Measurements from ENCODE around the gene NAP1L5. TPM values are rescaled to one million over a fixed set of nuclear protein-coding genes. Genes with fewer than 3 reads are reported as not detected.
A peak's percentile ranks its signal among the peaks of the same experiment; 100 is the strongest.

The NAP1L5 gene
- total RNA-seq, 4 donors from 2014 or later: 0.20 to 2.9 (median 1.9) TPM

- TF ChIP-seq POLR2A (IDR thresholded peaks at IDR 0.05) (no peak), CTCF (IDR thresholded peaks at IDR 0.05 in 4 of 5, conservative IDR thresholded peaks at IDR 0.05 in 1 of 5) (no peak)
- no peak overlapping the region for H3K4me3 ChIP-seq
- no peaks in the 10 kb centered on the region for H3K27me3 ChIP-seq
- ATAC-seq (peak in 1 of 2 donors; percentile 51), DNase-seq (no peak)
- in situ Hi-C loops (cut with MboI; ENCODE audit: low sequenced_read_pairs in 4 of 4) (no loop called here), intact Hi-C loops (cut with DNase I; ENCODE audit: low total_unique reads) (no loop called here)
- H3K4me1 ChIP-seq: no peaks in the 10 kb centered on the region
- H3K36me3 ChIP-seq: peaks cover 7 to 32% of the 10 kb centered on the region in 2 donors
- H3K27ac ChIP-seq: no peak overlapping the region
- H3K9me3 ChIP-seq: no peaks in the 10 kb centered on the region
These were observed 7.3 kb downstream of the NAP1L5 start for GRCh38 chr4:88690355-88690754.

GRCh38 chr4:88681209-88681608 lies 16.4 kb downstream of the NAP1L5 start:
- H3K27ac ChIP-seq: no peak overlapping the region
- intact Hi-C loops (cut with DNase I; ENCODE audit: low total_unique reads) (no loop called here), in situ Hi-C loops (cut with MboI; ENCODE audit: low sequenced_read_pairs in 4 of 4) (no loop called here)
- no peaks in the 10 kb centered on the region for H3K9me3 ChIP-seq
- DNase-seq (no peak), ATAC-seq (no peak)
- peaks cover 4 to 55% of the 10 kb centered on the region in 2 donors for H3K36me3 ChIP-seq
- no peak for TF ChIP-seq POLR2A (IDR thresholded peaks at IDR 0.05)
- TF ChIP-seq CTCF (IDR thresholded peaks at IDR 0.05 in 4 of 5, conservative IDR thresholded peaks at IDR 0.05 in 1 of 5): no peak
- no peak overlapping the region for H3K4me3 ChIP-seq
- H3K4me1 ChIP-seq: no peaks in the 10 kb centered on the region
- H3K27me3 ChIP-seq: no peaks in the 10 kb centered on the region

GRCh38 chr4:88675543-88675942 lies 22.1 kb downstream of the NAP1L5 start:
- Histone ChIP-seq H3K4me1 (no peaks in the 10 kb centered on the region), H3K27me3 (no peaks in the 10 kb centered on the region), H3K9me3 (no peaks in the 10 kb centered on the region), H3K4me3 (no peak overlapping the region), H3K36me3 (peaks cover 4 to 50% of the 10 kb centered on the region in 2 donors), H3K27ac (no peak overlapping the region)
- intact Hi-C loops (cut with DNase I; ENCODE audit: low total_unique reads): no loop called here
- in situ Hi-C loops (cut with MboI; ENCODE audit: low sequenced_read_pairs in 4 of 4): no loop called here
- TF ChIP-seq POLR2A (IDR thresholded peaks at IDR 0.05) (no peak), CTCF (IDR thresholded peaks at IDR 0.05 in 4 of 5, conservative IDR thresholded peaks at IDR 0.05 in 1 of 5) (no peak)
- DNase-seq (no peak), ATAC-seq (no peak)

GRCh38 chr4:88674979-88675378 lies 22.6 kb downstream of the NAP1L5 start:
- TF ChIP-seq POLR2A (IDR thresholded peaks at IDR 0.05): no peak
- no peak for TF ChIP-seq CTCF (IDR thresholded peaks at IDR 0.05 in 4 of 5, conservative IDR thresholded peaks at IDR 0.05 in 1 of 5)
- ATAC-seq (no peak), DNase-seq (no peak)
- Histone ChIP-seq H3K27me3 (no peaks in the 10 kb centered on the region), H3K27ac (no peak overlapping the region), H3K4me1 (no peaks in the 10 kb centered on the region), H3K36me3 (peaks cover 4 to 50% of the 10 kb centered on the region in 2 donors), H3K9me3 (no peaks in the 10 kb centered on the region), H3K4me3 (no peak overlapping the region)
- intact Hi-C loops (cut with DNase I; ENCODE audit: low total_unique reads): no loop called here
- in situ Hi-C loops (cut with MboI; ENCODE audit: low sequenced_read_pairs in 4 of 4): no loop called here

GRCh38 chr4:88674565-88674964 lies 23.1 kb downstream of the NAP1L5 start:
- peaks cover 4 to 50% of the 10 kb centered on the region in 2 donors for H3K36me3 ChIP-seq
- no peak overlapping the region for H3K27ac ChIP-seq
- ATAC-seq: no peak
- no peaks in the 10 kb centered on the region for H3K9me3 ChIP-seq
- no peak for TF ChIP-seq POLR2A (IDR thresholded peaks at IDR 0.05)
- TF ChIP-seq CTCF (IDR thresholded peaks at IDR 0.05 in 4 of 5, conservative IDR thresholded peaks at IDR 0.05 in 1 of 5): no peak
- in situ Hi-C loops (cut with MboI; ENCODE audit: low sequenced_read_pairs in 4 of 4) (no loop called here), intact Hi-C loops (cut with DNase I; ENCODE audit: low total_unique reads) (no loop called here)
- H3K4me1 ChIP-seq: no peaks in the 10 kb centered on the region
- no peaks in the 10 kb centered on the region for H3K27me3 ChIP-seq
- no peak overlapping the region for H3K4me3 ChIP-seq
- no peak for DNase-seq
